T-helper 17 cell (primary cell): ENCODE results near the gene PKNOX2. TPM values are rescaled to one million over a fixed set of nuclear protein-coding genes. Genes with fewer than 3 reads are reported as not detected.

ENCODE experiments used
- ATAC-seq: fragments of 150-1000 bp; cut with Tn5 transposase; 2 replicates; pipeline ENCODE4 v1.10.0; 2021; ENCODE audit warnings: mild to moderate bottlenecking, moderate library complexity
- DNase-seq, 3 donors: peaks; one replicate each; pipeline versions ENCODE4 v3.0.0 to v3.0.0-alpha.2; 2020 to 2021
- H3K9me3 ChIP-seq: one replicate; pipeline ENCODE4 v1.7.0; 2013; ENCODE audit warnings: low read length, mild to moderate bottlenecking; ENCODE audit not compliant: control insufficient read depth, poor library complexity, severe bottlenecking
- H3K27ac Mint-ChIP-seq: one replicate; pipeline ENCODE4 v1.8.0; 2022; ENCODE audit warnings: mild to moderate bottlenecking, moderate library complexity, mixed read lengths
- H3K27me3 Mint-ChIP-seq: one replicate; pipeline ENCODE4 v1.8.0; 2022; ENCODE audit warnings: mixed read lengths
- H3K36me3 Mint-ChIP-seq: one replicate; pipeline ENCODE4 v1.8.0; 2022; ENCODE audit warnings: low read depth, mixed read lengths
- H3K4me1 Mint-ChIP-seq: one replicate; pipeline ENCODE4 v1.8.0; 2022; ENCODE audit warnings: mild to moderate bottlenecking, mixed read lengths
- H3K4me3 Mint-ChIP-seq: one replicate; pipeline ENCODE4 v1.8.0; 2022; ENCODE audit warnings: mild to moderate bottlenecking, moderate library complexity, mixed read lengths
- total RNA-seq, 4 donors: library from RNA in 2 of 4; stranded (reverse) in 2 of 4; gene quantifications; one replicate each; pipeline ENCODE4 v1.2.3 and lab custom pipeline; 2022 to 2026

PKNOX2 gene
- total RNA-seq, 2 donors from 2014 or later = not detected

DNA sequence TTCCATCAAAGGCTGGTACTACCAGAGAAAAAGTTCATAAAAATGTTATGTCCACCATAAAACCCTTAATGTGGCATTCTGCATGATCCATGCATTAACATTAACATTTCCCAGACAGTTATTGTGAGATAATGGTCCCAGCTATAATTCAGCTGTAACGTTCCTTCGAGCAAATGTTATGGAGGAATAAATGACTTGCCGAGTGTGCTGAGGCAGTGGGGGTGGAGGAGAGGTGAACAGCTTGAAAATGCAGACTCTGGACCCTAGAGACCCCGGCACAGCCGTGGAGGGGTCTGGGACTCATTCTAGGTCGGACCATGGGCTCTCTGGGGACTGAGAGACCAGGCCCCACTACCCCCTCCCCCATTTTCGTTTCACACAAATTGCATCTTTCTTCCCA, 141.9 kb downstream of the PKNOX2 start:
- Mint-ChIP-seq H3K27me3 (peaks cover 59% of the 10 kb centered on the region), H3K4me3 (no peak overlapping the region), H3K27ac (no peak overlapping the region), H3K4me1 (no peaks in the 10 kb centered on the region), H3K36me3 (peaks cover 3% of the 10 kb centered on the region)
- ATAC-seq (no peak), DNase-seq (no peak)
- no peaks in the 10 kb centered on the region for H3K9me3 ChIP-seq

DNA sequence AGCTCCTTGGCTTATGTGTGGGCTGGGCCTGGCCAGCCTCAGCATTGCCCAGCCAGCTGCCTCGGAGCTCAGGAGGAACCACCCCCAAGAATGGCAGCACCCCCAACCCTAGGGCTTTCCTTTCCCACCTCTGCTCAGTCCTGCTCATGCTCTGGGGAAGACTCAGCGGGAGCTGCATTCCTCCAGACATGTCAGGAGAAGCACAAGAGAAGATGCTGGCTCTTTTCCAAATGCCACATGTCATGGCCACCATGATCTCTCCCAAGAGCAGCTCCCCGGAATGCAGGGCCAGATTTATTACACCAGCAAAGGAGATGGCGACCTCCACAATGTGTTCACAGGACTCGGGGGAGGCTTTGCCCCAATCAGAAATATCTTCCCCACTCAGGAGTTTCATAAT, 143.7 kb downstream of the PKNOX2 start:
- H3K9me3 ChIP-seq = no peaks in the 10 kb centered on the region
- DNase-seq (no peak), ATAC-seq (no peak)
- H3K27me3 Mint-ChIP-seq = peaks cover 73% of the 10 kb centered on the region
- no peak overlapping the region for H3K27ac Mint-ChIP-seq
- H3K36me3 Mint-ChIP-seq = peaks cover 3% of the 10 kb centered on the region
- peaks cover 4% of the 10 kb centered on the region for H3K4me1 Mint-ChIP-seq
- H3K4me3 Mint-ChIP-seq = no peak overlapping the region

GRCh38 chr11:125312391-125312790, 147.8 kb downstream of the PKNOX2 start:
- H3K9me3 ChIP-seq = no peaks in the 10 kb centered on the region
- Mint-ChIP-seq H3K27ac (no peak overlapping the region), H3K36me3 (no peaks in the 10 kb centered on the region), H3K27me3 (peaks cover 57% of the 10 kb centered on the region), H3K4me3 (peak overlapping the region; percentile 25), H3K4me1 (peaks cover 4% of the 10 kb centered on the region)
- DNase-seq (no peak), ATAC-seq (no peak)

- ATAC-seq (no peak), DNase-seq (no peak)
- Mint-ChIP-seq H3K4me1 (peaks cover 4% of the 10 kb centered on the region), H3K27ac (no peak overlapping the region), H3K36me3 (no peaks in the 10 kb centered on the region), H3K27me3 (peaks cover 55% of the 10 kb centered on the region), H3K4me3 (no peak overlapping the region)
- H3K9me3 ChIP-seq = no peaks in the 10 kb centered on the region
These were observed 148.3 kb downstream of the PKNOX2 start for GRCh38 chr11:125312812-125313211.

DNA sequence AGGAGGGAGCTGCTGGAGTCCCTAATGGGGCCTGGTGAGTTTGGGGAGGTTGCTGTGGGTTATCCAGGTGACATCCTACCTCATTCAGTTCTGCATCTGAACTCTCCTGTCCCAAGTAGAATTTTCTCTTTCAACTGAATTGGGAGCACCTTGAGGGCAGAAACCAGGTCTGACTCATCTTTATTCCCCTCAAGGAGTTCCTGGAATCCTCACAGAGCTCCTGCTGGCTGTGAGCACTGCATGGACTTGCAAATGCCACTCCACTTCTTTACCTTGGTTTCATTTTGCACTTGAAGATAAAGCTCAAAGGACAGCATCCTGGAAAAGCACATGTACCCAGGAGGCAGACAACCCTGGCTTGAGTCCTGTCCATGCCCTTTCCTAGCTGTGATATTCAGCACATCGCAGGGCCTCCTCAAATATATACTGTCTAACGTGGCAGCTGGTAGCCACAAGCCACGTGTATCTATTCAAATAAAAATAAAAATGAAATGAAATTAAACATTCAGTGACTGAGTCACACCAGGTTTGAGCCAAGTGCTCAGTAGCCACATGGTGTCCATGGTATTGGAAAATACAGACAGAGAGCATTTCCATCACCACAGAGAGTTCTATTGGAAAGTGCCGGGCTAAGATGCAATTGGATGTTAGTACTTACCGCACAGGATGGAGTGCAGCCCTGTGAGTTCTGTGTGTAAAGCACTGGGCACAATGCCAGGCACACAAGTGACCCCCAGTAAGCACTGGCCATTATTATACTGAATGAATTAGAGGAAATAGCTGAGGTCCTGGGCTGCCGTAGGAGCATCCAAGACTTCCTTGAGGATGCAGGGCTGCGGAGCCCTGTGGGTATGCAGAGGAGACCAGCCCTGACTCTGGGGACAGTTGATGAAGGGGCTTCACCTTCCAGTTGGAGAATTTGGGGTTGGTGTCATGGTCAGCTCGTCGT, 149.0 kb downstream of the PKNOX2 start:
- DNase-seq (no peak), ATAC-seq (no peak)
- no peaks in the 10 kb centered on the region for H3K9me3 ChIP-seq
- Mint-ChIP-seq H3K27me3 (peaks cover 49% of the 10 kb centered on the region), H3K4me1 (peaks cover 4% of the 10 kb centered on the region), H3K4me3 (no peak overlapping the region), H3K27ac (no peak overlapping the region), H3K36me3 (no peaks in the 10 kb centered on the region)

DNA sequence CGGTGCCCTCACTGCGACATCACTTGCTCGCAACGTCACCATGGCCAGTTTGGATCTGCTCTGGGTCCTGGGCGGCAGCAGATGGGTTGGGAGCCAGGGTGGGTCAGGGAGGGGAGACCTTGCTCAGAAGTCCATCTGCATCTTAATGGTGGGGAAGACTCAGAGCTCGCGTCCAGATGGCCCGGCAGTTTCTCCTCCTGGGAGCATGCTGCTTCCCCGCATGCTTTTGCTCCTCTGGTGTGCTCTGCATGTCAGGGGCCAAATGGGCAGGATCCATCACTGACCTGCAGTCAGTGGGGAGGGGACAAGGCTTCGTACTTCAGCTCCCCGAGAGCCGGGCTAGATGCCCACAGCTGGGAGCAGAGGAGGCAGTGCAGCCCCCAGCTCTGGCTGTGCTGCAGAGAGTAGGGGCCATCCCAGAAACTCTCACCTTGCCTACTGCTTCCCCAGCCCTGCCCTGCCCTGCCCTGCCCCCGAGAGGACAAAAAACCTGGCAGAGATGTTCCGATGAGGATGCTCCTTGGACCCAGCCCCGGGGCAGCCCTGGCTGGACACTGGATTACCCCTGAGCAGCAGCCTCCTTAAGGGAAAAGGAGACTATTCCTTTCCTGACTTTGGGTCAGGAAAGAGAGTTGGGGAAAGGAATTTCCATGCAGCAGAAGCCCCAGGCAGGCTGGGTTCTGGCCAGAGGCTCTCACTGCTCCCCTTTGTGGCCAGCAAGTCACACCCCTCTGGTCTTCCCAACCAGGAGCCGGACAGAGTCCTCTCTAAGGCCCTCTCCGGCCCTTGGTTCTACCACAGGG, 149.9 kb downstream of the PKNOX2 start:
- Mint-ChIP-seq H3K27me3 (peaks cover 47% of the 10 kb centered on the region), H3K4me1 (peaks cover 4% of the 10 kb centered on the region), H3K36me3 (no peaks in the 10 kb centered on the region), H3K4me3 (no peak overlapping the region), H3K27ac (no peak overlapping the region)
- DNase-seq (no peak), ATAC-seq (no peak)
- no peaks in the 10 kb centered on the region for H3K9me3 ChIP-seq

DNA sequence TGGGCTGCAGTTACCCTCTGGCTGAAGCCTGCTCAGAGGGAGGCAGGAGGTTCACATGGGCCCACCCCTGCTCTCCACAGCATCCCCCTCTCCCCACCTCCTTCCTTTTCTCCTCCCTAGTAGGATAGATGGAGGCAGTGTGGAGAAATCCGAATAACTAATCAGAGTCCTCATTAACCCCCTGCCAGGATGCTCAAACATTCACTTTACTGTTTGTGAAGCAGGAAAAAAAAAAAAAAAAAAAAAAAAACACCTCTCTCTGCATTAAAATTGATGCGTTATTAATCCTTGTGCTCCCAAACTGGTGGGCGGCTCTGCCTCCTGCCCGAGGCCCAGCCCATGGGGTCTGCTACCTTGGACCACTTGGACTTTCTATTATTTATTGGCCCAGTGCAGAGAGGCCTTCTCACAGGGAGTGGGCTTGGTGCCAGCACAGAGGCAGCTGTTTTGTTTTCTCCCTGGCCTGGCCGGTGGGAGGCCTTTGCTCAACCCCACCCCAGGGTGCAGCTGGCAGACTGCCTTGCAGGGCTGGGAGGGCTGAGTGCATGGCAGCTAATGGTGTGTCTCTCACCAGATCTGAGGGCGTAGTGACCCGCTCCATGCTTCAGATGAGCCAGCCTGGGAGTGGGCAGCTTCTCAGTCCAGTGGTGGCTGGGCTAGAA, 150.7 kb downstream of the PKNOX2 start:
- no peaks in the 10 kb centered on the region for H3K9me3 ChIP-seq
- DNase-seq (no peak), ATAC-seq (no peak)
- Mint-ChIP-seq H3K27me3 (peaks cover 49% of the 10 kb centered on the region), H3K27ac (no peak overlapping the region), H3K4me1 (peaks cover 4% of the 10 kb centered on the region), H3K4me3 (no peak overlapping the region), H3K36me3 (no peaks in the 10 kb centered on the region)

- ATAC-seq = no peak
- Mint-ChIP-seq H3K4me3 (no peak overlapping the region), H3K4me1 (peaks cover 4% of the 10 kb centered on the region), H3K27me3 (peaks cover 48% of the 10 kb centered on the region), H3K36me3 (no peaks in the 10 kb centered on the region), H3K27ac (no peak overlapping the region)
- DNase-seq = no peak
- no peaks in the 10 kb centered on the region for H3K9me3 ChIP-seq
These were observed 152.9 kb downstream of the PKNOX2 start for GRCh38 chr11:125317416-125317815.

GRCh38 chr11:125319649-125320048, 155.1 kb downstream of the PKNOX2 start:
- no peak overlapping the region for H3K27ac Mint-ChIP-seq
- DNase-seq (no peak), ATAC-seq (no peak)
- peaks cover 57% of the 10 kb centered on the region for H3K27me3 Mint-ChIP-seq
- H3K4me1 Mint-ChIP-seq = no peaks in the 10 kb centered on the region
- H3K9me3 ChIP-seq = no peaks in the 10 kb centered on the region
- H3K36me3 Mint-ChIP-seq = no peaks in the 10 kb centered on the region
- no peak overlapping the region for H3K4me3 Mint-ChIP-seq

GRCh38 chr11:125320347-125321076, 156.0 kb downstream of the PKNOX2 start:
- ATAC-seq = no peak
- H3K27ac Mint-ChIP-seq = no peak overlapping the region
- no peak overlapping the region for H3K4me3 Mint-ChIP-seq
- no peaks in the 10 kb centered on the region for H3K4me1 Mint-ChIP-seq
- no peak for DNase-seq
- no peaks in the 10 kb centered on the region for H3K36me3 Mint-ChIP-seq
- no peaks in the 10 kb centered on the region for H3K9me3 ChIP-seq
- H3K27me3 Mint-ChIP-seq = peaks cover 61% of the 10 kb centered on the region

DNA sequence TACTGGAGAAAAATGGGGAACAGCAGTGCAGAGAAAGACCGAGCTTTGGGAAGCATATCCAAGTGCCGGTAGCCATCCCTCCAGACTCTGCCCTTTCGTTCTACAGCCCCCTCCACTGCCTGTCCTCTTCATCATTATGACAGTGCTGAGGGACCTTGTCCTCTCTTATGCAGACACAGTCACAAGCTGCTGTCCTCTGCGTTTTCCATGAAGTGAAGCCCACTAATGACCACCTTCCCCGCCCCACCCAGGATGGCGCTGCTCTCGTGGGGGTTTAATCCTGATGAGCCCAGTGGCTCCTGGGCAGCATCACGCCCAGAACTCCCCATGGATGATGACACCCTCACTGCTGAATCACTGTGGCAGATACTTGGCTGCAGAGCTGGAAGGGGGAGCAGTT, 157.7 kb downstream of the PKNOX2 start:
- H3K36me3 Mint-ChIP-seq = no peaks in the 10 kb centered on the region
- no peaks in the 10 kb centered on the region for H3K4me1 Mint-ChIP-seq
- peaks cover 69% of the 10 kb centered on the region for H3K27me3 Mint-ChIP-seq
- no peak for ATAC-seq
- no peak overlapping the region for H3K4me3 Mint-ChIP-seq
- DNase-seq = no peak
- H3K27ac Mint-ChIP-seq = no peak overlapping the region
- no peaks in the 10 kb centered on the region for H3K9me3 ChIP-seq

DNA sequence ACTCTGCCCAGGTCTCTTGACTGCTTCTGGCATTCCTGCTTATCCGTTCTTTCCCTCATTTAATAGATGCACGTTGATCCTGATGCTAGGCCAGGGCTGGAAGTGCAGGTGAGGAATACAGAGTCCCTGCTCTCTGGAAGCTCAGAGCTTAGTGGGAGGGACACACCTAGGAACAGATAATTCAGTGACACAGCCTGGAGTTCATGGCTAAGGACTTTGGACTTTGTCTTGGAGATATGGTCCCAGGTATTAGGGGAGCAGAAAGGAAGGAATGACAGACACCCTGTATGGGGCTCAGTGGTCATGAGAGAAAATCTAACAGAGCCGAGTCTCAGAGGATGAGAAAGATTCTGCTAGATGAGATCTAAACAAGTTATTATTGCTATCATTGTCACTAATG, 160.6 kb downstream of the PKNOX2 start:
- H3K9me3 ChIP-seq = no peaks in the 10 kb centered on the region
- DNase-seq = no peak
- no peak overlapping the region for H3K4me3 Mint-ChIP-seq
- H3K36me3 Mint-ChIP-seq = peaks cover 3% of the 10 kb centered on the region
- no peak overlapping the region for H3K27ac Mint-ChIP-seq
- H3K27me3 Mint-ChIP-seq = peaks cover 82% of the 10 kb centered on the region
- H3K4me1 Mint-ChIP-seq = peaks cover 2% of the 10 kb centered on the region
- no peak for ATAC-seq
